IMR-90 (cell line): Measurements from ENCODE around the gene SERBP1. TPM values are rescaled to one million over a fixed set of nuclear protein-coding genes. Genes with fewer than 3 reads are reported as not detected.

Experiments used
- ATAC-seq: fragments of 200-7000 bp; cut with Tn5 transposase; 2 replicates; pipeline ENCODE4 v1.9.1; 2020; ENCODE audit warnings: low read depth, mild to moderate bottlenecking, moderate library complexity
- BruUV-seq: library from RNA; stranded (reverse); fragments of 400-500 nt; replicated peaks from 2 replicates; lab custom pipeline; 2021; lab: Mats Ljungman, UMichigan
- CTCF ChIA-PET: fragments of 300-600 bp; formaldehyde crosslinking; extraction: SDS; loops from one replicate; lab custom pipeline; 2021; ENCODE audit warnings: antibody characterized with exemption; lab: Yijun Ruan, JAX
- POLR2A ChIA-PET: fragments of 300-600 bp; sonication (Branson Sonifier 250); formaldehyde crosslinking; loops from one replicate; lab custom pipeline; 2022; ENCODE audit warnings: antibody characterized with exemption; ENCODE audit not compliant: unreplicated experiment; lab: Charles Lee
- DNase-seq: peaks from one replicate; pipeline ENCODE4 v3.0.0; 2013
- H2AFZ ChIP-seq: replicated peaks from 2 replicates; pipeline ENCODE3; 2013; ENCODE audit warnings: low read length, mild to moderate bottlenecking; ENCODE audit not compliant: poor library complexity
- H2AK5ac ChIP-seq: 2 replicates; pipeline ENCODE4 v1.6.1; 2013; ENCODE audit warnings: low read depth, low read length, inconsistent platforms
- H2AK9ac ChIP-seq: replicated peaks from 2 replicates; pipeline ENCODE3; 2013; ENCODE audit warnings: mild to moderate bottlenecking, low read depth, low read length, moderate library complexity; ENCODE audit not compliant: poor library complexity
- H2BK120ac ChIP-seq: 2 replicates; pipeline ENCODE4 v1.6.1; 2013; ENCODE audit warnings: low read depth, low read length, inconsistent platforms
- H2BK15ac ChIP-seq: 3 replicates; pipeline ENCODE4 v1.6.1; 2013; ENCODE audit warnings: low read depth, low read length, inconsistent platforms
- H2BK20ac ChIP-seq: 2 replicates; pipeline ENCODE4 v1.6.1; 2013; ENCODE audit warnings: low read depth, mild to moderate bottlenecking, inconsistent platforms, low read length, moderate library complexity
- H2BK5ac ChIP-seq: 2 replicates; pipeline ENCODE4 v1.6.1; 2013; ENCODE audit warnings: mild to moderate bottlenecking, low read depth, low read length, inconsistent platforms; ENCODE audit not compliant: poor library complexity, severe bottlenecking
- H3K14ac ChIP-seq: replicated peaks from 2 replicates; pipeline ENCODE4 v1.6.1; 2013; ENCODE audit warnings: low read depth, low read length, inconsistent platforms
- H3K18ac ChIP-seq: 2 replicates; pipeline ENCODE4 v1.6.1; 2013; ENCODE audit warnings: low read depth, low read length, control low read depth
- H3K23ac ChIP-seq: 2 replicates; pipeline ENCODE4 v1.6.1; 2013; ENCODE audit warnings: low read depth, low read length, inconsistent platforms
- H3K27ac ChIP-seq: 2 replicates; pipeline ENCODE4 v1.5.1; 2013; ENCODE audit warnings: mild to moderate bottlenecking, control low read depth, low read length; ENCODE audit not compliant: insufficient read depth
- H3K27me3 ChIP-seq: 2 replicates; pipeline ENCODE4 v1.6.1; 2013; ENCODE audit warnings: low read length; ENCODE audit not compliant: control insufficient read depth, insufficient read depth
- H3K36me3 ChIP-seq: 2 replicates; pipeline ENCODE4 v1.6.1; 2013; ENCODE audit warnings: low read length, mixed read lengths; ENCODE audit not compliant: control insufficient read depth, insufficient read depth
- H3K4ac ChIP-seq: 2 replicates; pipeline ENCODE4 v1.6.1; 2013; ENCODE audit warnings: low read depth, low read length, inconsistent platforms
- H3K4me1 ChIP-seq: 2 replicates; pipeline ENCODE4 v1.6.1; 2013; ENCODE audit warnings: low read length, mixed read lengths; ENCODE audit not compliant: control insufficient read depth, insufficient read depth
- H3K4me2 ChIP-seq: 2 replicates; pipeline ENCODE4 v1.6.1; 2013; ENCODE audit warnings: low read depth, mild to moderate bottlenecking, control low read depth, low read length, moderate library complexity
- H3K4me3 ChIP-seq: 2 replicates; pipeline ENCODE4 v1.5.1; 2013; ENCODE audit warnings: low read depth, mild to moderate bottlenecking, control low read depth, low read length, moderate library complexity; ENCODE audit not compliant: insufficient read depth
- H3K56ac ChIP-seq: 2 replicates; pipeline ENCODE4 v1.6.1; 2013; ENCODE audit warnings: low read length, inconsistent platforms; ENCODE audit not compliant: insufficient read depth; ENCODE audit errors: extremely low read depth
- H3K79me1 ChIP-seq, 2 experiments: 2 replicates each; pipeline ENCODE4 v1.6.1; 2013; ENCODE audit warnings: low read length in 2 of 2, inconsistent platforms in 1 of 2, low read depth in 1 of 2
- H3K9ac ChIP-seq: 2 replicates; pipeline ENCODE4 v1.6.1; 2013; ENCODE audit warnings: low read depth, low read length, control low read depth
- H3K9me1 ChIP-seq: 2 replicates; pipeline ENCODE4 v1.6.1; 2013; ENCODE audit warnings: low read length, inconsistent platforms; ENCODE audit not compliant: insufficient read depth
- H3K9me3 ChIP-seq: 2 replicates; pipeline ENCODE4 v1.6.1; 2013; ENCODE audit warnings: low read length; ENCODE audit not compliant: control insufficient read depth, insufficient read depth
- H4K20me1 ChIP-seq: 2 replicates; pipeline ENCODE4 v1.6.1; 2013; ENCODE audit warnings: low read length, inconsistent platforms; ENCODE audit not compliant: insufficient read depth
- H4K5ac ChIP-seq: 2 replicates; pipeline ENCODE4 v1.6.1; 2013; ENCODE audit warnings: mild to moderate bottlenecking, low read depth, low read length, control low read depth
- H4K8ac ChIP-seq, 2 experiments: 2 replicates each; pipeline ENCODE4 v1.6.1; 2013; ENCODE audit warnings: low read depth in 2 of 2, low read length in 2 of 2, control low read depth in 1 of 2, inconsistent platforms in 1 of 2
- H4K91ac ChIP-seq: 2 replicates; pipeline ENCODE4 v1.6.1; 2013; ENCODE audit warnings: low read depth, low read length, inconsistent platforms; ENCODE audit not compliant: insufficient read depth
- BHLHE40 ChIP-seq: fragments of 150-350 bp; IDR thresholded peaks from 2 replicates; pipeline ENCODE4 v1.6.1; 2016; ENCODE audit warnings: mild to moderate bottlenecking, low read depth, low read length
- CEBPB ChIP-seq: IDR thresholded peaks from 2 replicates; pipeline ENCODE4 v1.6.1; 2012; ENCODE audit warnings: low read depth, low read length, improper control_type of control experiment
- FOS ChIP-seq: fragments of 150-350 bp; IDR thresholded peaks from 2 replicates; pipeline ENCODE4 v1.6.1; 2016; ENCODE audit warnings: low read depth, low read length
- MAFK ChIP-seq: IDR thresholded peaks from 2 replicates; pipeline ENCODE4 v1.6.1; 2012; ENCODE audit warnings: low read depth, low read length, improper control_type of control experiment
- MAZ ChIP-seq: IDR thresholded peaks from 2 replicates; pipeline ENCODE4 v1.6.1; 2012; ENCODE audit warnings: low read depth, mild to moderate bottlenecking, low read length, improper control_type of control experiment, moderate library complexity, borderline replicate concordance
- NFE2L2 ChIP-seq: fragments of 150-350 bp; IDR thresholded peaks from 2 replicates; pipeline ENCODE4 v1.6.1; 2016; ENCODE audit warnings: low read depth, mild to moderate bottlenecking, low read length
- POLR2A ChIP-seq: IDR thresholded peaks from 2 replicates; pipeline ENCODE4 v1.6.1; 2012; ENCODE audit warnings: mild to moderate bottlenecking, low read depth, low read length
- RCOR1 ChIP-seq: IDR thresholded peaks from 2 replicates; pipeline ENCODE4 v1.6.1; 2012; ENCODE audit warnings: mild to moderate bottlenecking, low read length, improper control_type of control experiment; ENCODE audit not compliant: insufficient replicate concordance
- SMC3 ChIP-seq: fragments of 150-350 bp; IDR thresholded peaks from 2 replicates; pipeline ENCODE4 v1.6.1; 2016; ENCODE audit warnings: low read depth, mild to moderate bottlenecking, antibody characterized with exemption, low read length, moderate library complexity
- whole genome bisulfite sequencing, 2 experiments: methylation state at CpG; one replicate each; pipeline versions ENCODE4 v1.1.5 to v1.1.7; 2013; ENCODE audit warnings: missing lambda C conversion rate in 2 of 2; ENCODE audit not compliant: insufficient read length in 1 of 2; ENCODE audit errors: extremely low coverage in 2 of 2; 5-methylcytosine and 5-hydroxymethylcytosine counted together
- dilution Hi-C: fragments of 300-500 bp; cut with HindIII; formaldehyde crosslinking; loops from one replicate; pipeline ENCODE4 v1.14.3; 2018; ENCODE audit warnings: low sequenced_read_pairs; ENCODE audit not compliant: unreplicated experiment
- in situ Hi-C: fragments of 300-500 bp; cut with MboI; formaldehyde crosslinking; loops from 3 replicates; pipeline ENCODE4 v1.14.3; 2019; ENCODE audit warnings: low sequenced_read_pairs, inconsistent platforms, mixed read lengths
- intact Hi-C: fragments of 100-400 bp; cut with micrococcal nuclease; formaldehyde crosslinking; loops from 2 replicates; pipeline ENCODE4 v1.10.0; 2022
- polyA plus RNA-seq, 3 experiments: library from polyadenylated mRNA; depleted of rRNA; stranded (reverse); fragments of >200 nt; gene quantifications; 2 replicates each; pipeline ENCODE4 v1.2.3, GENCODE V29; 2012; ENCODE audit warnings: low replicate concordance in 1 of 3
- total RNA-seq: library from RNA; depleted of rRNA; stranded (reverse); fragments of >200 nt; gene quantifications from 2 replicates; pipeline ENCODE4 v1.2.3, GENCODE V29; 2012
- TF ChIP-seq, protein P1 (sequence below): fragments of 150-350 bp; IDR thresholded peaks from 2 replicates; pipeline ENCODE4 v1.6.1; 2016; ENCODE audit warnings: low read depth, mild to moderate bottlenecking, low read length, moderate library complexity, borderline replicate concordance

SERBP1 gene
- total and polyA plus RNA-seq, 2 of the 4 experiments (the other 2 are of a cell fraction): 94.1 to 153 TPM

DNA sequence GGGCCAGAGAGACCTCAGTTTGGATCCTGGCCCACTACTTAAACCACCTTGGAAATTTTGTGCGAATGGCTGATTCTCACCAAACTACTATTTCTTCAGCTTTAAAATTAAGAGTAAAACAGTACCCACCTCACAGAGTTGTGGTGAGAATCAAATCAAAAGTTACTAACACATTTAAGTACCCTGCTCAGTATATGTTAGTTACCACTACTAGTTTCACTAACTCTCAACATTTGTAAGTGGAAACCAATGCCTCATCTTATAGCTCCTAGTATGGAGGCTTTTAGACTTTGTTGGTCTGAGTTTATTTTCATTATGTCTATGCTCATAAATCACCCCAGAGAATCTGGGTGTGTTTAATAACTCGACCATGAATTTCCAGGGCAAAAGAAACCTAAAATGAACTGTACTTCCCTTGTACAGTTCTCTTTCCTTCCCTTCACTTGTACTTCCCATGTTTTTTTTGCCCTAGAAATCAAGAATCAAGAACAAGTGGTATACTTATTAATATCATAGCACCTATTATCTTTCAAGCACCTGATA lies 11.6 kb upstream of the SERBP1 start:
- CTCF ChIA-PET: interaction anchor here (0.8 kb wide), 1 partner anchor 13 kb away, joined by 3 read pairs; no protein-coding TSS in a partner anchor
- dilution Hi-C loops (no loop called here), intact Hi-C loops (no loop called here), in situ Hi-C loops (no loop called here)
- H3K4me2 ChIP-seq: no peak overlapping the region
- no peak overlapping the region for H4K8ac ChIP-seq
- DNase-seq (no peak), ATAC-seq (no peak)
- no peak overlapping the region for H3K27ac ChIP-seq
- no peak overlapping the region for H4K5ac ChIP-seq
- H3K9ac ChIP-seq: no peak overlapping the region
- H2AFZ ChIP-seq: no peak overlapping the region
- H3K79me1 ChIP-seq: no peaks in the 10 kb centered on the region
- no peaks in the 10 kb centered on the region; the same call in 1 of the 2 replicates for H3K9me1 ChIP-seq
- WGBS, 2 experiments: no CpG with 5 or more reads among the region's 2 CpGs
- no peak overlapping the region for H2BK120ac ChIP-seq
- no peak overlapping the region for H2BK15ac ChIP-seq
- TF ChIP-seq RCOR1 (no peak), BHLHE40 (no peak), FOS (no peak), SMC3 (no peak), POLR2A (no peak), CEBPB (no peak), MAZ (no peak), MAFK (no peak), NFE2L2 (no peak)
- TF ChIP-seq, protein P1, sequence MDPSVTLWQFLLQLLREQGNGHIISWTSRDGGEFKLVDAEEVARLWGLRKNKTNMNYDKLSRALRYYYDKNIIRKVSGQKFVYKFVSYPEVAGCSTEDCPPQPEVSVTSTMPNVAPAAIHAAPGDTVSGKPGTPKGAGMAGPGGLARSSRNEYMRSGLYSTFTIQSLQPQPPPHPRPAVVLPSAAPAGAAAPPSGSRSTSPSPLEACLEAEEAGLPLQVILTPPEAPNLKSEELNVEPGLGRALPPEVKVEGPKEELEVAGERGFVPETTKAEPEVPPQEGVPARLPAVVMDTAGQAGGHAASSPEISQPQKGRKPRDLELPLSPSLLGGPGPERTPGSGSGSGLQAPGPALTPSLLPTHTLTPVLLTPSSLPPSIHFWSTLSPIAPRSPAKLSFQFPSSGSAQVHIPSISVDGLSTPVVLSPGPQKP: no peak
- H2AK9ac ChIP-seq: no peak overlapping the region
- H4K20me1 ChIP-seq: no peaks in the 10 kb centered on the region
- no peaks in the 10 kb centered on the region for H3K9me3 ChIP-seq
- H2BK20ac ChIP-seq: no peak overlapping the region
- H3K36me3 ChIP-seq: no peaks in the 10 kb centered on the region
- no peak overlapping the region for H3K18ac ChIP-seq
- POLR2A ChIA-PET: no interaction called here
- no peak overlapping the region for H3K4me3 ChIP-seq
- H4K91ac ChIP-seq: no peak overlapping the region
- H2AK5ac ChIP-seq: no peak overlapping the region
- BruUV-seq: no TSS peak
- no peaks in the 10 kb centered on the region for H3K4me1 ChIP-seq
- H3K14ac ChIP-seq: no peak overlapping the region
- H3K27me3 ChIP-seq: peaks cover 1% of the 10 kb centered on the region; the same call in 1 of the 2 replicates
- H3K56ac ChIP-seq: no peak overlapping the region
- no peak overlapping the region for H3K4ac ChIP-seq
- no peak overlapping the region for H2BK5ac ChIP-seq
- H3K23ac ChIP-seq: no peak overlapping the region
